HepG2 (cell line): ENCODE measurements around the gene TXNIP. TPM values are rescaled to one million over a fixed set of nuclear protein-coding genes. Genes with fewer than 3 reads are reported as not detected.

Source experiments
- ATAC-seq: fragments of 200-7000 bp; cut with Tn5 transposase; 3 replicates; pipeline ENCODE4 v1.9.1; 2020; ENCODE audit warnings: mild to moderate bottlenecking, moderate library complexity
- BruUV-seq: library from RNA; stranded (reverse); fragments of 400-500 nt; replicated peaks from 2 replicates; lab custom pipeline; 2021; lab: Mats Ljungman, UMichigan
- CTCF ChIA-PET: fragments of 300-600 bp; formaldehyde crosslinking; extraction: SDS; loops from one replicate; lab custom pipeline; 2021; ENCODE audit warnings: low total read pairs, inconsistent platforms, low intra/inter-chr PET ratio; lab: Yijun Ruan, JAX
- POLR2A ChIA-PET: fragments of 350-600 bp; sonication (Branson Sonifier 250); formaldehyde crosslinking; loops from one replicate; lab custom pipeline; 2020; ENCODE audit warnings: antibody characterized with exemption, inconsistent platforms; lab: Yijun Ruan, JAX
- DNase-seq: peaks from one replicate; pipeline ENCODE4 v3.0.0-alpha.2; 2015; ENCODE audit warnings: low spot score
- FAIRE-seq: peaks from 3 replicates; lab custom pipeline; 2011; peaks lifted over from hg19 to GRCh38; lab: Jason Lieb, UNC
- H2AFZ ChIP-seq: one replicate; pipeline ENCODE4 v1.6.1; 2011; ENCODE audit warnings: low read length, inconsistent platforms
- H3K27ac ChIP-seq: fragments of 300-600 bp; 3 replicates; pipeline ENCODE4 v1.8.0; 2011; ENCODE audit warnings: mixed run types, mild to moderate bottlenecking, mixed read lengths, low read length, inconsistent platforms; ENCODE audit not compliant: insufficient read depth; ENCODE audit errors: extremely low read length
- H3K27me3 ChIP-seq, 2 experiments: fragments of 200-600 bp in 1 of 2; 2 replicates in 1 of 2; 3 replicates in 1 of 2; pipeline versions ENCODE4 v1.6.0 to v1.8.0; 2011; ENCODE audit warnings: low read length in 2 of 2, mild to moderate bottlenecking in 2 of 2, moderate library complexity in 2 of 2, inconsistent platforms in 1 of 2; ENCODE audit not compliant: insufficient read depth in 2 of 2, control insufficient read depth in 1 of 2
- H3K36me3 ChIP-seq, 2 experiments: fragments of 200-600 bp in 1 of 2; replicated peaks in 1 of 2; 2 replicates in 1 of 2; 3 replicates in 1 of 2; pipeline versions ENCODE4 v1.5.1 to v1.8.0; 2011; ENCODE audit warnings: low read length in 2 of 2, inconsistent platforms in 1 of 2; ENCODE audit not compliant: insufficient read depth in 2 of 2, control insufficient read depth in 1 of 2
- H3K4me1 ChIP-seq: 2 replicates; pipeline ENCODE4 v1.5.1; 2012; ENCODE audit warnings: low read length, inconsistent platforms; ENCODE audit not compliant: insufficient read depth
- H3K4me2 ChIP-seq: 2 replicates; pipeline ENCODE4 v1.6.0; 2011; ENCODE audit warnings: low read depth, low read length, inconsistent platforms
- H3K4me3 ChIP-seq, 3 experiments: fragments of 200-600 bp in 1 of 3; sonication (generic), shearing (Covaris generic) in 1 of 3; replicated peaks in 1 of 3; 2 replicates each; pipeline ENCODE4 v1.5.1; 2011 to 2016; ENCODE audit warnings: low read length in 3 of 3, inconsistent platforms in 2 of 3, low read depth in 2 of 3, mild to moderate bottlenecking in 2 of 3, control low read depth in 1 of 3, mixed read lengths in 1 of 3; ENCODE audit not compliant: insufficient read depth in 1 of 3
- H3K79me2 ChIP-seq: one replicate; pipeline ENCODE4 v1.6.1; 2011; ENCODE audit warnings: low read length, inconsistent platforms; ENCODE audit not compliant: insufficient read depth
- H3K9ac ChIP-seq: 2 replicates; pipeline ENCODE4 v1.6.0; 2011; ENCODE audit warnings: mild to moderate bottlenecking, low read depth, low read length, inconsistent platforms; ENCODE audit not compliant: insufficient read depth
- H3K9me3 ChIP-seq: 2 replicates; pipeline ENCODE4 v1.5.1; 2012; ENCODE audit warnings: mild to moderate bottlenecking, low read length
- H4K20me1 ChIP-seq: 2 replicates; pipeline ENCODE4 v1.6.0; 2011; ENCODE audit warnings: inconsistent platforms, mild to moderate bottlenecking, low read length, moderate library complexity; ENCODE audit not compliant: insufficient read depth
- ARID2 ChIP-seq: sonication (generic); formaldehyde crosslinking; IDR thresholded peaks from 2 replicates; pipeline ENCODE4 v1.8.1; 2022; ENCODE audit warnings: mild to moderate bottlenecking, missing genetic modification reagents, borderline replicate concordance
- GATAD1 ChIP-seq: IDR thresholded peaks from 2 replicates; pipeline ENCODE4 v1.6.1; 2016; ENCODE audit warnings: missing genetic modification reagents, missing compliant biosample characterization
- KDM5B ChIP-seq: sonication (generic); formaldehyde crosslinking; IDR thresholded peaks from 2 replicates; pipeline ENCODE4 v1.4.0; 2020; ENCODE audit warnings: missing genetic modification reagents, mild to moderate bottlenecking, borderline replicate concordance
- MATR3 ChIP-seq: sonication (generic); formaldehyde crosslinking; IDR thresholded peaks from 2 replicates; pipeline ENCODE4 v1.4.0; 2020; ENCODE audit warnings: missing genetic modification reagents
- PHB2 ChIP-seq: fragments of 450-650 bp; IDR thresholded peaks from 2 replicates; pipeline ENCODE4 v1.6.1; 2018; ENCODE audit not compliant: partially characterized antibody
- POLR2AphosphoS2 ChIP-seq: IDR thresholded peaks from 2 replicates; pipeline ENCODE4 v1.6.1; 2011; ENCODE audit warnings: low read depth, low read length, improper control_type of control experiment
- RFX5 ChIP-seq: IDR thresholded peaks from 2 replicates; pipeline ENCODE4 v1.6.1; 2011; ENCODE audit warnings: low read depth, low read length, improper control_type of control experiment
- SRF ChIP-seq: IDR thresholded peaks from 2 replicates; pipeline ENCODE4 v1.6.1; 2011; ENCODE audit warnings: mild to moderate bottlenecking, low read depth, low read length, moderate library complexity
- TCF12 ChIP-seq, 2 experiments: fragments of 450-650 bp in 1 of 2; sonication (generic) in 1 of 2; formaldehyde crosslinking in 1 of 2; IDR thresholded peaks; 2 replicates each; pipeline versions ENCODE4 v1.6.1 to v1.8.0; 2017 to 2022; ENCODE audit warnings: antibody characterized with exemption in 1 of 2, mild to moderate bottlenecking in 1 of 2, missing genetic modification reagents in 1 of 2, moderate library complexity in 1 of 2
- ZBTB43 ChIP-seq: sonication (generic); formaldehyde crosslinking; conservative IDR thresholded peaks from 2 replicates; pipeline ENCODE4 v1.4.0; 2020; ENCODE audit warnings: missing genetic modification reagents
- ZMYM2 ChIP-seq: sonication (generic); formaldehyde crosslinking; IDR thresholded peaks from 2 replicates; pipeline ENCODE4 v1.8.0; 2022; ENCODE audit warnings: mild to moderate bottlenecking, missing genetic modification reagents
- ZNF12 ChIP-seq: sonication (generic); formaldehyde crosslinking; IDR thresholded peaks from 2 replicates; pipeline ENCODE4 v1.5.0; 2020; ENCODE audit warnings: missing genetic modification reagents
- ZNF614 ChIP-seq: IDR thresholded peaks from 2 replicates; pipeline ENCODE4 v1.6.1; 2018; ENCODE audit warnings: missing biosample characterization, missing genetic modification reagents, inconsistent platforms, borderline replicate concordance
- ZNF672 ChIP-seq: sonication (generic); formaldehyde crosslinking; IDR thresholded peaks from 2 replicates; pipeline ENCODE4 v1.8.1; 2022; ENCODE audit warnings: missing genetic modification reagents
- ZNF891 ChIP-seq: sonication (generic); formaldehyde crosslinking; IDR thresholded peaks from 2 replicates; pipeline ENCODE4 v1.5.0; 2020; ENCODE audit warnings: mild to moderate bottlenecking, missing genetic modification reagents
- in situ Hi-C: cut with HindIII; loops from 2 replicates; pipeline ENCODE4 v1.10.0; 2017; ENCODE audit warnings: low pct_unique_long_range_greater_than_20kb; ENCODE audit not compliant: extremely low pct_ligation_motif_present
- intact Hi-C: fragments of 100-400 bp; cut with micrococcal nuclease; formaldehyde crosslinking; loops from one replicate; pipeline ENCODE4 v1.10.0; 2022; ENCODE audit not compliant: unreplicated experiment
- polyA plus RNA-seq, 8 experiments: library from polyadenylated mRNA; depleted of rRNA in 3 of 8; stranded (reverse) in 7 of 8; unstranded in 1 of 8; fragments of >200 nt; fragmentation: Illumina TruSeq in 4 of 8; extraction: Trizol in 4 of 8; gene quantifications; 2 replicates each; pipeline versions ENCODE4 v1.2.1 to v1.2.3, GENCODE V29; 2011 to 2016; ENCODE audit warnings: low read depth in 4 of 8, missing spikeins in 1 of 8, mixed read lengths in 1 of 8; ENCODE audit not compliant: insufficient read depth in 1 of 8
- total RNA-seq, 5 experiments: library from RNA; depleted of rRNA; stranded (reverse); fragments of >200 nt; fragmentation: Illumina TruSeq; extraction: Trizol; gene quantifications; 2 replicates each; pipeline ENCODE4 v1.2.3, GENCODE V29; 2016; ENCODE audit warnings: low read depth in 1 of 5
- TF ChIP-seq, protein P1 (sequence below): sonication (generic); formaldehyde crosslinking; conservative IDR thresholded peaks from 2 replicates; pipeline ENCODE4 v1.8.0; 2022; ENCODE audit warnings: mild to moderate bottlenecking, moderate library complexity, missing genetic modification reagents
- TF ChIP-seq, protein P2 (sequence below): sonication (generic); formaldehyde crosslinking; IDR thresholded peaks from 2 replicates; pipeline ENCODE4 v1.5.1; 2020; ENCODE audit warnings: mild to moderate bottlenecking, moderate library complexity, missing genetic modification reagents

The TXNIP gene
- total and polyA plus RNA-seq, 2 of the 13 experiments (the other 11 are each of a cell fraction or from before 2014, with no cell fraction given) = 24.4 to 237 TPM

GRCh38 chr1:145956781-145957442, 39.5 kb downstream of the TXNIP start (continued):
- TF ChIP-seq, protein P1, sequence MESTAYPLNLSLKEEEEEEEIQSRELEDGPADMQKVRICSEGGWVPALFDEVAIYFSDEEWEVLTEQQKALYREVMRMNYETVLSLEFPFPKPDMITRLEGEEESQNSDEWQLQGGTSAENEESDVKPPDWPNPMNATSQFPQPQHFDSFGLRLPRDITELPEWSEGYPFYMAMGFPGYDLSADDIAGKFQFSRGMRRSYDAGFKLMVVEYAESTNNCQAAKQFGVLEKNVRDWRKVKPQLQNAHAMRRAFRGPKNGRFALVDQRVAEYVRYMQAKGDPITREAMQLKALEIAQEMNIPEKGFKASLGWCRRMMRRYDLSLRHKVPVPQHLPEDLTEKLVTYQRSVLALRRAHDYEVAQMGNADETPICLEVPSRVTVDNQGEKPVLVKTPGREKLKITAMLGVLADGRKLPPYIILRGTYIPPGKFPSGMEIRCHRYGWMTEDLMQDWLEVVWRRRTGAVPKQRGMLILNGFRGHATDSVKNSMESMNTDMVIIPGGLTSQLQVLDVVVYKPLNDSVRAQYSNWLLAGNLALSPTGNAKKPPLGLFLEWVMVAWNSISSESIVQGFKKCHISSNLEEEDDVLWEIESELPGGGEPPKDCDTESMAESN (CRISPR knock-in tag) = no peak
- no peak for TF ChIP-seq ZNF891
- TF ChIP-seq ARID2 (CRISPR knock-in tag) = no peak
- no peak for TF ChIP-seq ZNF672 (CRISPR knock-in tag)
- no peak for TF ChIP-seq ZNF12

GRCh38 chr1:145956361-145956760, 40.0 kb downstream of the TXNIP start:
- Histone ChIP-seq H3K9me3 (no peaks in the 10 kb centered on the region), H4K20me1 (no peaks in the 10 kb centered on the region), H3K4me2 (peak overlapping the region; percentile 86), H3K4me3 (peak overlapping the region; percentile 73 to 89 (median 80); a peak in 5 of 6 replicates), H3K4me1 (peaks cover 60% of the 10 kb centered on the region)
- CTCF ChIA-PET = no interaction called here
- intact Hi-C loops (loop anchor here (5.0 kb wide), 1 partner anchor 64 kb away; no protein-coding TSS in a partner anchor), in situ Hi-C loops (no loop called here)
- FAIRE-seq (no peak), DNase-seq (no peak)
- POLR2A ChIA-PET = interaction anchor here (6.2 kb wide), 1 partner anchor 27 kb away, joined by 84 read pairs; the partner anchor contains the start of gene RBM8A
- no TSS peak for BruUV-seq
- TF ChIP-seq PHB2 (no peak), ZBTB43 (no peak), TCF12 (IDR thresholded peaks at IDR 0.05) (no peak), TCF12 (CRISPR knock-in tag; IDR thresholded peaks at IDR 0.05) (no peak), ZMYM2 (CRISPR knock-in tag) (no peak), RFX5 (no peak), SRF (no peak), ZNF614 (CRISPR knock-in tag) (no peak), POLR2AphosphoS2 (no peak), GATAD1 (CRISPR knock-in tag) (no peak), MATR3 (CRISPR knock-in tag) (no peak), KDM5B (no peak)
- TF ChIP-seq, protein P2, sequence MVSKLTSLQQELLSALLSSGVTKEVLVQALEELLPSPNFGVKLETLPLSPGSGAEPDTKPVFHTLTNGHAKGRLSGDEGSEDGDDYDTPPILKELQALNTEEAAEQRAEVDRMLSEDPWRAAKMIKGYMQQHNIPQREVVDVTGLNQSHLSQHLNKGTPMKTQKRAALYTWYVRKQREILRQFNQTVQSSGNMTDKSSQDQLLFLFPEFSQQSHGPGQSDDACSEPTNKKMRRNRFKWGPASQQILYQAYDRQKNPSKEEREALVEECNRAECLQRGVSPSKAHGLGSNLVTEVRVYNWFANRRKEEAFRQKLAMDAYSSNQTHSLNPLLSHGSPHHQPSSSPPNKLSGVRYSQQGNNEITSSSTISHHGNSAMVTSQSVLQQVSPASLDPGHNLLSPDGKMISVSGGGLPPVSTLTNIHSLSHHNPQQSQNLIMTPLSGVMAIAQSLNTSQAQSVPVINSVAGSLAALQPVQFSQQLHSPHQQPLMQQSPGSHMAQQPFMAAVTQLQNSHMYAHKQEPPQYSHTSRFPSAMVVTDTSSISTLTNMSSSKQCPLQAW (CRISPR knock-in tag) = no peak
- TF ChIP-seq, all 625 proteins: peak for 0
- Histone ChIP-seq H3K79me2 (peaks cover 23% of the 10 kb centered on the region), H3K9ac (peak overlapping the region; percentile 80), H3K27me3 (peaks cover 0 to 15% of the 10 kb centered on the region in 2 experiments; a peak in 2 of 5 replicates), H3K27ac (no peak overlapping the region), H3K36me3 (no peaks in the 10 kb centered on the region), H2AFZ (no peak overlapping the region)
- ATAC-seq = no peak
